HG03439 (cell line): ENCODE data around the gene TSR1.
A peak's percentile ranks its signal among the peaks of the same experiment; 100 is the strongest.
"Not testable (repeated sequence)": the region's sequence is repeated elsewhere in the genome, so short reads cannot be mapped to it uniquely, and the experiment has no call there.

Experiments
- ATAC-seq: cut with Tn5 transposase; IDR thresholded peaks from one replicate; pipeline ENCODE4 v1.9.1; 2021; ENCODE audit warnings: mild to moderate bottlenecking, moderate library complexity; ENCODE audit not compliant: unreplicated experiment

Gene TSR1

GRCh38 chr17:2338315-2338657, 2.0 kb upstream of the TSR1 start:
- ATAC-seq: no peak

GRCh38 chr17:2337544-2338314, 1.5 kb upstream of the TSR1 start:
- peak; percentile 29 for ATAC-seq

- ATAC-seq: peak; percentile 21
Observed at GRCh38 chr17:2336852-2337543, 741 bp upstream of the TSR1 start, which contains the start of gene SGSM2. SGSM2 (plus strand) TSS chr17:2337501; CDS start chr17:2337689, 188 bp downstream.

- ATAC-seq: no peak
Observed at GRCh38 chr17:2335726-2336214, 487 bp downstream of the TSR1 start.

GRCh38 chr17:2331303-2331702, 5.0 kb downstream of the TSR1 start:
- ATAC-seq: no peak

- ATAC-seq: no peak
Observed at GRCh38 chr17:2323629-2324314, 12.5 kb downstream of the TSR1 start.

GRCh38 chr17:2321399-2321798, 14.9 kb downstream of the TSR1 start:
- ATAC-seq: no peak

- no peak for ATAC-seq
Observed at GRCh38 chr17:2319051-2319450, 17.2 kb downstream of the TSR1 start.

GRCh38 chr17:2317796-2318195, 18.5 kb downstream of the TSR1 start:
- ATAC-seq: no peak

- ATAC-seq: not testable (repeated sequence)
Observed at GRCh38 chr17:2316916-2317205, 19.4 kb downstream of the TSR1 start.

GRCh38 chr17:2312736-2313135, 23.5 kb downstream of the TSR1 start:
- ATAC-seq: no peak

- no peak for ATAC-seq
Observed at GRCh38 chr17:2309338-2310154, 26.7 kb downstream of the TSR1 start.

GRCh38 chr17:2304931-2305330, 31.3 kb downstream of the TSR1 start:
- ATAC-seq: no peak

- ATAC-seq: peak; percentile 77
Observed at GRCh38 chr17:2303204-2304188, 32.8 kb downstream of the TSR1 start, which contains the start of the genes SMG6 and SRR. SMG6 (minus strand) TSS chr17:2303785; CDS start chr17:2303720, 65 bp downstream. SRR (plus strand) TSS chr17:2303950; CDS start chr17:2315561, 11,611 bp downstream.

GRCh38 chr17:2302778-2303203, 33.5 kb downstream of the TSR1 start:
- no peak for ATAC-seq

- no peak for ATAC-seq
Observed at GRCh38 chr17:2299756-2300155, 36.5 kb downstream of the TSR1 start.

- ATAC-seq: no peak
Observed at GRCh38 chr17:2299136-2299535, 37.1 kb downstream of the TSR1 start.

GRCh38 chr17:2297023-2297422, 39.2 kb downstream of the TSR1 start:
- no peak for ATAC-seq

GRCh38 chr17:2295575-2295974, 40.7 kb downstream of the TSR1 start:
- ATAC-seq: no peak

- no peak for ATAC-seq
Observed at GRCh38 chr17:2292100-2292499, 44.2 kb downstream of the TSR1 start.
